GM12891 (cell line): ENCODE measurements around the gene RASGRP3.

Experiments used
- POLR2A ChIP-seq: IDR thresholded peaks from 2 replicates; pipeline ENCODE4 v1.6.1; 2011; ENCODE audit warnings: low read depth, low read length, control low read depth
- POLR2AphosphoS5 ChIP-seq: IDR thresholded peaks from 2 replicates; pipeline ENCODE4 v1.6.1; 2011; ENCODE audit warnings: low read depth, low read length, control low read depth

DNA sequence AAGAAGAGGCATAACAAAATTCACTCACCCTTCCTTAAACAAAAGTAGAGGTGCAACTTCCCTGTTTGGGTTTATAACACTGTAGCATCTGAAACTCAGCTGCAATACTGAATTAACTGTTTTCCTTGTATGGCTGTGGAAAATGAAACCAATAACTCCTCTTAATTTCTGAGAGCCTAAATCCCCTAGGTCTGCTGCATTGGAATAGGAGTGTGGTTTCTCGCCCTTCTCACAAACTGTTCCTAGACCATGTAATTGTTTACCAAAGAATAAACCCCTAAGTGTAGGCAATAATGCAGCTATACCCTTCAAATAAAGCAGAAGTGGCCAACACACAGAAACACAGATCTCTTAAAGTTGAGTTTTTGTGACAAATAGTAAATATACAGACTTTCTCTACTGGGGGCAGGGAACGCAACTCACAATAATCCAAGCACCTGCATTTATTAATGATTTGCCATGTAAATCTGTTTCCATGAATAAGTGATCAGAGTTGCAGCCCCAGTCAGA, 52.0 kb downstream of the RASGRP3 start:
- TF ChIP-seq POLR2AphosphoS5 (no peak), POLR2A (no peak)
